BE2C (cell line): ENCODE measurements around the gene UCK1.

Experiments
- DNase-seq: peaks from one replicate; pipeline ENCODE4 v3.0.0-alpha.2; 2020
- H3K27me3 ChIP-seq: fragments of 250-450 bp; sonication (Bioruptor Pico); 2 replicates; pipeline ENCODE4 v1.5.1; 2020; ENCODE audit warnings: mild to moderate bottlenecking
- H3K36me3 ChIP-seq: fragments of 250-450 bp; sonication (Bioruptor Pico); 2 replicates; pipeline ENCODE4 v1.5.1; 2020; ENCODE audit warnings: mild to moderate bottlenecking
- H3K4me1 ChIP-seq: fragments of 250-450 bp; sonication (Bioruptor Pico); 2 replicates; pipeline ENCODE4 v1.5.1; 2020
- H3K4me3 ChIP-seq: 2 replicates; pipeline ENCODE4 v1.5.1; 2011; ENCODE audit warnings: low read depth, low read length
- H3K9me3 ChIP-seq: fragments of 250-450 bp; sonication (Bioruptor Pico); 2 replicates; pipeline ENCODE4 v1.5.1; 2020
- TF ChIP-seq, protein P1 (sequence below): IDR thresholded peaks from 2 replicates; pipeline ENCODE4 v1.5.1; 2012; ENCODE audit warnings: mild to moderate bottlenecking, low read depth, low read length

The UCK1 gene

DNA sequence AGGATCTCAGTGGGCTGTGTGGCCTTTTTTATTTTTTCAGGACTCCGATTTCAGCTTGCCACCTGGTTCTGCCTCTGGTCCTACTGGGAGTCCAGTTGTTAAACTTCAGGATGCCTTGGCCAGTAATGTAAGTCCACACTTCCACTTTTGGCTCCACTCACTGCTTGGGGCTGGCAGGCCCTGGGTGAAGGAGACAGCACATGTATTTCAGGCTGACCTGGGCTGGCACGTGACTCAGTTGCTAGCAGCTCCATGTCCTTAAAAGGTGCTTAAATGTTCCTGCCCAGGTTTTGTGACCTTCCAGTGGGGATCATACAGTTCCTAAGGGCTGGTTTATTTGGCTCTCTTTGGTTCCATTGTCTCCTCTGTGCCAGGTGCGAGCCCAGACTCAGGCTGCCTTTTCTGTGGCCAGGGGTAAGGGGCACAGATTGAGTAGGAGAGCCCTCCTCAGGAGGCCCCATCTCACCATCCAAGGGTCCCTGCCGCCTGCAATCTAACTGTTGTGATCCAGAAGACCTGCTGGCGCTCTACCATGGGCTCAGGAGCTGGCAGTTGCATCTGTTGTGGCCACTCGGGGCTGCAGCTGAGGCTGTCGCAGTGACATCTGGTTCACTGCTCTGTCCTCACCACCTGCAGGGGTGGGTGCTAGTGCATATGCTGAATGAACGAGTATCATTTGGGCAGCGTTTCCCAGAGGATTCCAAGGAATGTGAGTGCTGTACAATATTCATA, 47.6 kb downstream of the UCK1 start:
- no peaks in the 10 kb centered on the region for H3K9me3 ChIP-seq
- TF ChIP-seq, protein P1, sequence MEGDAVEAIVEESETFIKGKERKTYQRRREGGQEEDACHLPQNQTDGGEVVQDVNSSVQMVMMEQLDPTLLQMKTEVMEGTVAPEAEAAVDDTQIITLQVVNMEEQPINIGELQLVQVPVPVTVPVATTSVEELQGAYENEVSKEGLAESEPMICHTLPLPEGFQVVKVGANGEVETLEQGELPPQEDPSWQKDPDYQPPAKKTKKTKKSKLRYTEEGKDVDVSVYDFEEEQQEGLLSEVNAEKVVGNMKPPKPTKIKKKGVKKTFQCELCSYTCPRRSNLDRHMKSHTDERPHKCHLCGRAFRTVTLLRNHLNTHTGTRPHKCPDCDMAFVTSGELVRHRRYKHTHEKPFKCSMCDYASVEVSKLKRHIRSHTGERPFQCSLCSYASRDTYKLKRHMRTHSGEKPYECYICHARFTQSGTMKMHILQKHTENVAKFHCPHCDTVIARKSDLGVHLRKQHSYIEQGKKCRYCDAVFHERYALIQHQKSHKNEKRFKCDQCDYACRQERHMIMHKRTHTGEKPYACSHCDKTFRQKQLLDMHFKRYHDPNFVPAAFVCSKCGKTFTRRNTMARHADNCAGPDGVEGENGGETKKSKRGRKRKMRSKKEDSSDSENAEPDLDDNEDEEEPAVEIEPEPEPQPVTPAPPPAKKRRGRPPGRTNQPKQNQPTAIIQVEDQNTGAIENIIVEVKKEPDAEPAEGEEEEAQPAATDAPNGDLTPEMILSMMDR, result no peak
- no peaks in the 10 kb centered on the region for H3K27me3 ChIP-seq
- H3K4me3 ChIP-seq, result no peak overlapping the region
- H3K4me1 ChIP-seq, result no peaks in the 10 kb centered on the region
- no peak for DNase-seq
- H3K36me3 ChIP-seq, result peaks cover 97% of the 10 kb centered on the region

GRCh38 chr9:131482343-131483006, 48.6 kb downstream of the UCK1 start:
- no peaks in the 10 kb centered on the region for H3K9me3 ChIP-seq
- no peak overlapping the region for H3K4me3 ChIP-seq
- H3K36me3 ChIP-seq, result peaks cover 96% of the 10 kb centered on the region
- no peaks in the 10 kb centered on the region for H3K4me1 ChIP-seq
- TF ChIP-seq, protein P1, result no peak
- H3K27me3 ChIP-seq, result no peaks in the 10 kb centered on the region
- no peak for DNase-seq

- TF ChIP-seq, protein P1, result no peak
- no peak overlapping the region for H3K4me3 ChIP-seq
- H3K36me3 ChIP-seq, result peaks cover 96% of the 10 kb centered on the region
- H3K27me3 ChIP-seq, result no peaks in the 10 kb centered on the region
- no peaks in the 10 kb centered on the region for H3K9me3 ChIP-seq
- no peak for DNase-seq
- no peaks in the 10 kb centered on the region for H3K4me1 ChIP-seq
Measured at GRCh38 chr9:131481441-131482342, 49.4 kb downstream of the UCK1 start.

GRCh38 chr9:131480258-131480657, 50.8 kb downstream of the UCK1 start:
- TF ChIP-seq, protein P1, result no peak
- Histone ChIP-seq H3K4me1 (no peaks in the 10 kb centered on the region), H3K36me3 (peaks cover 96% of the 10 kb centered on the region), H3K9me3 (no peaks in the 10 kb centered on the region), H3K27me3 (no peaks in the 10 kb centered on the region), H3K4me3 (no peak overlapping the region)
- DNase-seq, result no peak

DNA sequence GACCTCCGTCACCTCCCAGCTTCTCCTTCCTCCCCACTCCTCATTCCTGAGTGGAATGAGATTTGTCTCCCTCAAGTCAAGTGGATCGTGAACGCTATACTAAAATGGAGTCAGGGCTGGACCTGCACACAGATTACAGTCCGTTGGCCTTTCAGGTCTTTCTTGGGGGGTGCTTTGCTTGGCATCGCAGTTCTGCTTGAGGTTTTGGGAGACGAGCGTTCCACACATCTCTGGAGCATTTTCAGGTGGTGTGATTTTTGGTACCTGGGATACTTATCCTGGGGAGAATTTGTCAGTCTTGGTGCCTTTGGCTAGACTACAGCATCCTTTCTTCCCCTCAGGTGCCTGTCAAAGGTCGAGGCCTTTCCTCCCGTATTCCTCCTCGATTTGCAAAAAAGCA, 52.2 kb downstream of the UCK1 start:
- Histone ChIP-seq H3K36me3 (peaks cover 96% of the 10 kb centered on the region), H3K9me3 (no peaks in the 10 kb centered on the region), H3K4me3 (no peak overlapping the region), H3K4me1 (no peaks in the 10 kb centered on the region), H3K27me3 (no peaks in the 10 kb centered on the region)
- TF ChIP-seq, protein P1, result no peak
- DNase-seq, result no peak
